Measurements from ENCODE around the gene RALY. TPM values are rescaled to one million over a fixed set of nuclear protein-coding genes. Genes with fewer than 3 reads are reported as not detected.

The RALY gene
- total and polyA plus RNA-seq, 7 experiments from 2014 or later = 99.0 to 202 (median 121) TPM

DNA sequence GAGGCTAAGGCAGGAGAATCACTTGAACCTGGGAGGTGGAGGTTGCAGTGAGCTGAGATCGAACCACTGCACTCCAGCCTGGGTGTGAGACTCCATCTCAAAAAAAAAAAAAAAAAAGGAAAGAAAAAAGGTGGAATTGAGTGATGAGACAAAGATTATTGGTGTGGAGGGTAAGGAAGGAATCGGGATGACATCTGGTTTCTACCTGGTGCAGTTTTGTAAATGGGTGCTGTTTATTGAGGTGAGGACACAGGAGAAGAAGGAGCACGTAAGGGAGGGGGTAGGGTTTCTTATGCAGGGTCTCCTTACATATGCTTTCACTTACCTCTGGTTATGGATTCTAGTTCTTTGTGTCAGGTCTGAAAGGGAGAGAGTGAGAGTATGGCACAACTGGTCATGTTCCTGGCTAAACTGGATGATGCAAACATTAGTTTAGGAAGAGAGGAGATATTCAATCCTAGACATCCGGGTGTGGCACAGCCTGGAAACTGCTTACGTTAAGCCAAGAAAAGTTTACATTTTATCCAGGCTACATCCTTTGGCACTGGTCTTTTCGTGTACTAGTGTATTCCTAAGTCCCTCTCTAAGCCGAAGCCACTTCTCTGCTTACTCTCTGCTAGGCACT, 5.4 kb downstream of the RALY start:
- Mint-ChIP-seq H3K4me1 (peaks cover 71 to 96% (median 85%) of the 10 kb centered on the region in 7 donors), H3K36me3 (peaks cover 0 to 22% (median 11%) of the 10 kb centered on the region in 5 donors), H3K4me3 (peak overlapping the region in 9 of 10 donors; percentile 25 to 77 (median 60)), H3K27ac (peak overlapping the region in 5 of 9 donors; percentile 0 to 76 (median 4)), H3K9me3 (peaks cover 0 to 2% (median 0%) of the 10 kb centered on the region in 11 donors), H3K27me3 (no peaks in the 10 kb centered on the region)
- POLR2A ChIA-PET = no interaction called here
- Histone ChIP-seq H3K27me3 (ENCODE audit: control insufficient read depth in 2 of 2, insufficient read depth in 2 of 2, low read length in 2 of 2) (no peaks in the 10 kb centered on the region), H3K27ac (ENCODE audit: low read depth, low read length) (no peak overlapping the region), H3K4me1 (ENCODE audit: control insufficient read depth in 2 of 2, insufficient read depth in 2 of 2, low read length in 2 of 2) (peaks cover 61 to 67% of the 10 kb centered on the region in 2 donors), H3K4me3 (ENCODE audit: low read length) (no peak overlapping the region), H3K9me3 (ENCODE audit: control insufficient read depth in 2 of 3, low read length in 3 of 3) (no peaks in the 10 kb centered on the region), H3K36me3 (ENCODE audit: control insufficient read depth in 2 of 3, insufficient read depth in 3 of 3, low read length in 3 of 3) (peaks cover 0 to 6% (median 0%) of the 10 kb centered on the region in 3 experiments)
- intact Hi-C loops (cut with micrococcal nuclease) = loop anchor here in 1 of 2 donors (10.0 kb wide), 1 partner anchor 706 kb away; the partner anchor contains the start of gene TP53INP2
- CTCF ChIA-PET = no interaction called here
- no peak for ATAC-seq
- DNase-seq = no peak

DNA sequence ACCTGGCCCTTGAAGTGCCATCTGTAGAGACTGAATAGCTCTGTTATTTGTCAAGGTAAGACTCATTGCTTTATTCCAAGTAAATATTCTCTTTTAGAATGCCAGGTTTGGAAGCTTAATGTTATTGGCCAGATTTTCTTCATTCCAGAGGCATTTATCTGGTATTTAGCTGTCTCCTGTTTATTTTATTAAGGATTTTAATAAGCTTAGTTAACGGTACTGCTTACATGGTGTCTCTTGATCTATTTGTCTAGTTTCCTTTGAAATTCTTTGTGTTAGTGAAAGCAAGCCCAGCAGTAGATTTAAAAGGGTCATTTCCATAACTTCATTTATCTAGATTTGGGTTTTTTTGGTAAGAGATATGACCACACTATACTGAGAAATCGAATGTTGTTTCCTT, 7.7 kb downstream of the RALY start:
- no peak for ATAC-seq
- peaks cover 0 to 2% (median 0%) of the 10 kb centered on the region in 11 donors for H3K9me3 Mint-ChIP-seq
- Histone ChIP-seq H3K4me1 (ENCODE audit: control insufficient read depth in 2 of 2, insufficient read depth in 2 of 2, low read length in 2 of 2) (peaks cover 46 to 60% of the 10 kb centered on the region in 2 donors), H3K27me3 (ENCODE audit: control insufficient read depth in 2 of 2, insufficient read depth in 2 of 2, low read length in 2 of 2) (no peaks in the 10 kb centered on the region), H3K4me3 (ENCODE audit: low read length) (no peak overlapping the region), H3K27ac (ENCODE audit: low read depth, low read length) (no peak overlapping the region), H3K9me3 (ENCODE audit: control insufficient read depth in 2 of 3, low read length in 3 of 3) (no peaks in the 10 kb centered on the region), H3K36me3 (ENCODE audit: control insufficient read depth in 2 of 3, insufficient read depth in 3 of 3, low read length in 3 of 3) (no peaks in the 10 kb centered on the region)
- no peak for DNase-seq
- H3K4me1 Mint-ChIP-seq = peaks cover 74 to 100% (median 96%) of the 10 kb centered on the region in 7 donors
- peak overlapping the region in 2 of 9 donors; percentile 23 to 45 for H3K27ac Mint-ChIP-seq
- H3K4me3 Mint-ChIP-seq = peak overlapping the region in 8 of 10 donors; percentile 7 to 68 (median 24)
- intact Hi-C loops (cut with micrococcal nuclease) = no loop called here
- ChIA-PET CTCF (interaction anchor here (0.7 kb wide), 1 partner anchor 68 kb away, joined by 3 read pairs; no protein-coding TSS in a partner anchor), POLR2A (interaction anchor here (0.6 kb wide), 1 partner anchor 24 kb away, joined by 3 read pairs; no protein-coding TSS in a partner anchor)
- H3K36me3 Mint-ChIP-seq = peaks cover 0 to 22% (median 13%) of the 10 kb centered on the region in 5 donors
- H3K27me3 Mint-ChIP-seq = no peaks in the 10 kb centered on the region

DNA sequence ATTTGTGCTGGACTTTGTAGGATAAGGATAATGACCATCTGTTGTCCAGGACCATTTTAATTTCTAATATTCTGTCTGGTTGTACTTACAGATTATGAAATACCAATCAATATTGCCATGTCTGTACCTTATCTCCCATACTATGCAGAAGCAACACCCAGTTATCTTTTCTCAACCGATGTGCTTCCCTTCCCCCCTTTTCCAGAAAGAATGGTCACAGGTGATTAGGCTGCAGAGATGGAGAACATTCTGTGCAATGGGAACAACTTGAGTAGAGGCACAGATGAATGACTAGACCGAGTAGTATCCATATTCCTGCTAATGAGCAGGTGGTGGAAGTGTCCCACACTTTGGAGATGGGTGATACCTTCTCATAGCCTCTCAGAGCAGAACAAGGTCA, 10.5 kb downstream of the RALY start:
- H3K9me3 ChIP-seq (ENCODE audit: control insufficient read depth in 2 of 3, low read length in 3 of 3) = no peaks in the 10 kb centered on the region
- peak overlapping the region in 6 of 10 donors; percentile 0 to 63 (median 48) for H3K4me3 Mint-ChIP-seq
- CTCF ChIA-PET = no interaction called here
- no peaks in the 10 kb centered on the region for H3K36me3 ChIP-seq (ENCODE audit: control insufficient read depth in 2 of 3, insufficient read depth in 3 of 3, low read length in 3 of 3)
- H3K4me1 ChIP-seq (ENCODE audit: control insufficient read depth in 2 of 2, insufficient read depth in 2 of 2, low read length in 2 of 2) = peaks cover 28 to 51% of the 10 kb centered on the region in 2 donors
- H3K4me3 ChIP-seq (ENCODE audit: low read length) = no peak overlapping the region
- POLR2A ChIA-PET = interaction anchor here (1.0 kb wide), 1 partner anchor 11 kb away, joined by 3 read pairs; the partner anchor contains the start of gene RALY
- peak overlapping the region in 3 of 9 donors; percentile 21 to 38 (median 34) for H3K27ac Mint-ChIP-seq
- DNase-seq (no peak), ATAC-seq (no peak)
- no peaks in the 10 kb centered on the region for H3K27me3 ChIP-seq (ENCODE audit: control insufficient read depth in 2 of 2, insufficient read depth in 2 of 2, low read length in 2 of 2)
- no peaks in the 10 kb centered on the region for H3K27me3 Mint-ChIP-seq
- H3K9me3 Mint-ChIP-seq = no peaks in the 10 kb centered on the region
- peaks cover 75 to 96% (median 90%) of the 10 kb centered on the region in 7 donors for H3K4me1 Mint-ChIP-seq
- peaks cover 0 to 29% (median 16%) of the 10 kb centered on the region in 5 donors for H3K36me3 Mint-ChIP-seq
- no peak overlapping the region for H3K27ac ChIP-seq (ENCODE audit: low read depth, low read length)
- intact Hi-C loops (cut with micrococcal nuclease) = no loop called here

DNA sequence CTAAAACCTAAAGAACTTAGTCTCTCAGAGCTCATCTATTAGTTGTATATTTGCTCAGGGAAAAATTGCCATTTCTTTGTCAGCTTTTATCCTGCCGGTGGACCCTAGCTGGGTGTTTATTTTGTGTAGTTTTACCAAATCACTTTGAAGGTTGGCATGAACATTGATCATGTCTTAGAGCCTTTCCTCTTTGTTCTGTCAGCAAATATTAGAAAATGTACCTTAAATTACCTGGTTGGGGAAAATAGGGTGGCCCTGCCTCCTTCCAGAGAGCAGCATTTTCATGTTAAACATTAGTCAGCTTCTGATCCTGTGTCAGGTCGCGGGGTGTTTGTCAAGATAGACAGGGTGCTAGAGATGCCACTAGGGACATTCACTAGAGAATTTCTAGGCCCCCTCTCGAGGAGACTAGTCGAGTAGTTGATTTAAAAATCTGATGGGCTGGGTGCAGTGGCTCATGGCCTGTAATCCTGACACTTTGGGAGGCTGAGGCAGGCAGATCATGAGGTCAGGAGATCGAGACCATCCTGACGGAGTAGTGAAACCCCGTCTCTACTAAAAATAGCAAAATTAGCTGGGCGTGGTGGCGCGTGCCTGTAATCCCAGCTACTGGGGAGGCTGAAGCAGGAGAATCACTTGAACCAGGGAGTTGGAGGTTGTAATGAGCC, 11.2 kb downstream of the RALY start:
- H3K4me1 ChIP-seq (ENCODE audit: control insufficient read depth in 2 of 2, insufficient read depth in 2 of 2, low read length in 2 of 2) = peaks cover 28 to 51% of the 10 kb centered on the region in 2 donors
- Mint-ChIP-seq H3K4me1 (peaks cover 75 to 96% (median 90%) of the 10 kb centered on the region in 7 donors), H3K27ac (peak overlapping the region in 2 of 9 donors; percentile 22 to 52), H3K4me3 (peak overlapping the region in 7 of 10 donors; percentile 1 to 60 (median 41)), H3K9me3 (no peaks in the 10 kb centered on the region), H3K36me3 (peaks cover 0 to 29% (median 16%) of the 10 kb centered on the region in 5 donors), H3K27me3 (no peaks in the 10 kb centered on the region)
- H3K27ac ChIP-seq (ENCODE audit: low read depth, low read length) = no peak overlapping the region
- no peaks in the 10 kb centered on the region for H3K9me3 ChIP-seq (ENCODE audit: control insufficient read depth in 2 of 3, low read length in 3 of 3)
- POLR2A ChIA-PET = interaction anchor here (1.0 kb wide), 1 partner anchor 12 kb away, joined by 3 read pairs; the partner anchor contains the start of gene RALY
- intact Hi-C loops (cut with micrococcal nuclease) = no loop called here
- no peaks in the 10 kb centered on the region for H3K27me3 ChIP-seq (ENCODE audit: control insufficient read depth in 2 of 2, insufficient read depth in 2 of 2, low read length in 2 of 2)
- CTCF ChIA-PET = no interaction called here
- H3K4me3 ChIP-seq (ENCODE audit: low read length) = no peak overlapping the region
- no peaks in the 10 kb centered on the region for H3K36me3 ChIP-seq (ENCODE audit: control insufficient read depth in 2 of 3, insufficient read depth in 3 of 3, low read length in 3 of 3)
- DNase-seq (no peak), ATAC-seq (no peak)

DNA sequence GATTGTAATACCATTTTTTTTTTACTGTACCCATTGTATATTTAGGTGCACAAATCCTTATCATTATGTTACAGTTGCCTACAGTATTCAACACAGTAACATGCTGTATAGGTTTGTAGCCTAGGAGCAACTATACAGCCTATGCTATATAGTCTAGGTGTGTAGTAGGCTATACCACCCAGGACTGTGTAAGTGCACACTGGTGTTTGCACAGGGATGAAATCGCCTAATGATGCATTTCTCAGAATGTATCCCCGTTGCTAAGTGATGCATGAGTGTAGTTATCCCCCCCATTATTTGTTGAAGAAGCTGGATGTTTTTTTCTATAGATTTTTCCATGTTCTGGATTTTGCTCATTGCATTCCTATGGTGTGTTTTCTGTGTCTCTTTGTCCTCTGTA, 12.9 kb downstream of the RALY start:
- H3K9me3 ChIP-seq (ENCODE audit: control insufficient read depth in 2 of 3, low read length in 3 of 3) = no peaks in the 10 kb centered on the region
- no peak for DNase-seq
- peak overlapping the region in 4 of 10 donors; percentile 11 to 49 (median 27) for H3K4me3 Mint-ChIP-seq
- H3K4me3 ChIP-seq (ENCODE audit: low read length) = no peak overlapping the region
- no peaks in the 10 kb centered on the region for H3K27me3 ChIP-seq (ENCODE audit: control insufficient read depth in 2 of 2, insufficient read depth in 2 of 2, low read length in 2 of 2)
- ChIA-PET CTCF (no interaction called here), POLR2A (no interaction called here)
- peak overlapping the region in 3 of 9 donors; percentile 12 to 45 (median 29) for H3K27ac Mint-ChIP-seq
- H3K27ac ChIP-seq (ENCODE audit: low read depth, low read length) = no peak overlapping the region
- H3K9me3 Mint-ChIP-seq = no peaks in the 10 kb centered on the region
- H3K4me1 Mint-ChIP-seq = peaks cover 76 to 96% (median 90%) of the 10 kb centered on the region in 7 donors
- no peaks in the 10 kb centered on the region for H3K27me3 Mint-ChIP-seq
- ATAC-seq = no peak
- peaks cover 0 to 29% (median 16%) of the 10 kb centered on the region in 5 donors for H3K36me3 Mint-ChIP-seq
- peaks cover 21 to 51% of the 10 kb centered on the region in 2 donors for H3K4me1 ChIP-seq (ENCODE audit: control insufficient read depth in 2 of 2, insufficient read depth in 2 of 2, low read length in 2 of 2)
- no peaks in the 10 kb centered on the region for H3K36me3 ChIP-seq (ENCODE audit: control insufficient read depth in 2 of 3, insufficient read depth in 3 of 3, low read length in 3 of 3)
- intact Hi-C loops (cut with micrococcal nuclease) = no loop called here

DNA sequence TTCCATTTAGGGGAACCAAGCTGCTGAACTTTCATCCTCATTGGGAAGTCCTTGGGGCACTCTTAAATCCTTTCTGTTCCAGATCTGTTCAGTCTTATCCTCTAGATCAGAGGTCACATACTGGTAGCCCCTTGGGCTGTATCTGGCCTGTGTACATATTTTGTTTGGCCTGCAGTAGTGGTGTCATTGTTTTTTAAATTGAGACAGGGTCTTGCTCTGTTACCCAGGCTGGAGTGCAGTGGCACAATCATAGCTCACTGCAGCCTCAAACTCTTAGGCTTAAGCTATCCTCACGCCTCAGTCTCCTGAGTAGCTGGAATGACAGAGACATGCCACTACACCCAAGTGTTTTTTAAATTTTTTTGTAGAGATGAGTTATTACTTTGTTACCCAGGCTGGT, 14.8 kb downstream of the RALY start:
- Mint-ChIP-seq H3K4me3 (peak overlapping the region; percentile 30 to 76 (median 67)), H3K9me3 (no peaks in the 10 kb centered on the region), H3K4me1 (peaks cover 72 to 96% (median 90%) of the 10 kb centered on the region in 7 donors), H3K27me3 (no peaks in the 10 kb centered on the region), H3K36me3 (peaks cover 0 to 15% (median 12%) of the 10 kb centered on the region in 5 donors), H3K27ac (peak overlapping the region in 8 of 9 donors; percentile 38 to 88 (median 68))
- Histone ChIP-seq H3K4me3 (ENCODE audit: low read length) (no peak overlapping the region), H3K27me3 (ENCODE audit: control insufficient read depth in 2 of 2, insufficient read depth in 2 of 2, low read length in 2 of 2) (no peaks in the 10 kb centered on the region), H3K9me3 (ENCODE audit: control insufficient read depth in 2 of 3, low read length in 3 of 3) (no peaks in the 10 kb centered on the region), H3K36me3 (ENCODE audit: control insufficient read depth in 2 of 3, insufficient read depth in 3 of 3, low read length in 3 of 3) (no peaks in the 10 kb centered on the region), H3K4me1 (ENCODE audit: control insufficient read depth in 2 of 2, insufficient read depth in 2 of 2, low read length in 2 of 2) (peaks cover 31 to 65% of the 10 kb centered on the region in 2 donors), H3K27ac (ENCODE audit: low read depth, low read length) (no peak overlapping the region)
- intact Hi-C loops (cut with micrococcal nuclease) = loop anchor here (2.0 kb wide), 1 partner anchor 14 kb away; no protein-coding TSS in a partner anchor
- no peak for DNase-seq
- POLR2A ChIA-PET = interaction anchor here (2.4 kb wide), 1 partner anchor 14 kb away, joined by 8 read pairs; the partner anchor contains the start of gene RALY
- CTCF ChIA-PET = no interaction called here
- no peak for ATAC-seq

All from naive thymus-derived CD4-positive, alpha-beta T cell (primary cell).